Measurements from ENCODE around the gene B3GALT5.

B3GALT5 gene

GRCh38 chr21:39648879-39649278, 36.1 kb downstream of the B3GALT5 start:
- no peak for DNase-seq

GRCh38 chr21:39649526-39649925, 36.8 kb downstream of the B3GALT5 start:
- DNase-seq, result no peak

GRCh38 chr21:39650306-39650705, 37.6 kb downstream of the B3GALT5 start:
- DNase-seq, result no peak

- DNase-seq, result no peak
Measured at GRCh38 chr21:39650801-39651200, 38.1 kb downstream of the B3GALT5 start.

GRCh38 chr21:39651206-39651605, 38.5 kb downstream of the B3GALT5 start:
- no peak for DNase-seq

GRCh38 chr21:39654951-39655350, 42.2 kb downstream of the B3GALT5 start:
- DNase-seq, result no peak

GRCh38 chr21:39655589-39655988, 42.8 kb downstream of the B3GALT5 start:
- no peak for DNase-seq

GRCh38 chr21:39656209-39656608, 43.5 kb downstream of the B3GALT5 start:
- DNase-seq, result no peak

GRCh38 chr21:39657091-39657689, 44.5 kb downstream of the B3GALT5 start:
- DNase-seq, result no peak

- no peak for DNase-seq
Measured at GRCh38 chr21:39658066-39658465, 45.3 kb downstream of the B3GALT5 start.

GRCh38 chr21:39659070-39659815, 46.5 kb downstream of the B3GALT5 start:
- DNase-seq, result no peak

- DNase-seq, result peak; percentile 15
Measured at GRCh38 chr21:39660191-39660980, 47.6 kb downstream of the B3GALT5 start.

GRCh38 chr21:39661121-39661520, 48.4 kb downstream of the B3GALT5 start:
- no peak for DNase-seq

GRCh38 chr21:39661740-39662139, 49.0 kb downstream of the B3GALT5 start:
- no peak for DNase-seq

GRCh38 chr21:39662411-39662953, 49.7 kb downstream of the B3GALT5 start:
- no peak for DNase-seq

- DNase-seq, result no peak
Measured at GRCh38 chr21:39663066-39663465, 50.3 kb downstream of the B3GALT5 start.

- DNase-seq, result no peak
Measured at GRCh38 chr21:39663742-39664492, 51.2 kb downstream of the B3GALT5 start.

GRCh38 chr21:39664586-39664985, 51.8 kb downstream of the B3GALT5 start:
- DNase-seq, result no peak

GRCh38 chr21:39666026-39666425, 53.3 kb downstream of the B3GALT5 start:
- DNase-seq, result no peak

- no peak for DNase-seq
Measured at GRCh38 chr21:39666681-39667315, 54.1 kb downstream of the B3GALT5 start.

- DNase-seq, result no peak
Measured at GRCh38 chr21:39667353-39667891, 54.7 kb downstream of the B3GALT5 start.

- DNase-seq, result no peak
Measured at GRCh38 chr21:39668369-39668768, 55.6 kb downstream of the B3GALT5 start.
